ENCODE results near the gene SREBF1.

SREBF1 gene

GRCh38 chr17:17774009-17774881 is 62.5 kb downstream of the SREBF1 start:
- POLR2A ChIA-PET = interaction anchor here (0.9 to 1.2 kb wide), 3 partner anchors 27 to 80 kb away, joined by 4 to 5 read pairs (median 4); partner anchors contain the start of gene SREBF1
- TF ChIP-seq LEF1 (IDR thresholded peaks at IDR 0.05; ENCODE audit: borderline replicate concordance) (no peak), CTBP1 (IDR thresholded peaks at IDR 0.05; ENCODE audit: borderline replicate concordance) (no peak), PKNOX1 (IDR thresholded peaks at IDR 0.05) (no peak), FOXK2 (IDR thresholded peaks at IDR 0.05) (no peak), SP1 (IDR thresholded peaks at IDR 0.05) (no peak), ZNF384 (IDR thresholded peaks at IDR 0.05) (no peak), SUZ12 (IDR thresholded peaks at IDR 0.05) (no peak), L3MBTL2 (conservative IDR thresholded peaks at IDR 0.05) (no peak), TARDBP (IDR thresholded peaks at IDR 0.05) (no peak), FOXM1 (IDR thresholded peaks at IDR 0.05; ENCODE audit: borderline replicate concordance) (no peak)
- CTCF ChIA-PET = interaction anchor here (0.6 to 1.0 kb wide), 4 partner anchors 45 to 633 kb away, joined by 3 to 5 read pairs (median 3); no protein-coding TSS in a partner anchor
- no peak for DNase-seq (ENCODE audit: extremely low spot score)

DNA sequence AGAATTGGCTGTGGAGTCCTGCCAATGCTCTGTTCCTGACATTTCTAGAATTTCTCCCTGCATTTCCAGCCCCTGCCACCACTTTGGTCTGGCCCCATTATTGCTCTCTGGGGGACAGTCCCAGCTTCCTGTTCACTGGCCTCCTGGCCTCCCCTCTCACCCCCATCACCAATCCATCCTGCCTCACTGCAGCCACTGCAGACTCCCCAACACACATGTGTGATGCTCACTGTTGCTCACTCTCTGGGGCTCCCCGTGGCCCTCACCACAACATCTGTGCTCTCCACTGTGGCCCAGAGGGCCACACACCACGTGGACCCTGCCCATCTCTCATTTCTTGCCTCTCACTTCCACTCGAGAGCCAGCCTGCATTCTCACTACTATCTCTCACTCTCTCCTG is 64.6 kb downstream of the SREBF1 start:
- ChIA-PET CTCF (no interaction called here), POLR2A (no interaction called here)
- TF ChIP-seq SUZ12 (IDR thresholded peaks at IDR 0.05) = no peak
- TF ChIP-seq FOXA1 (IDR thresholded peaks at IDR 0.05) = no peak
- no peak for TF ChIP-seq CTBP1 (IDR thresholded peaks at IDR 0.05; ENCODE audit: borderline replicate concordance)
- TF ChIP-seq HDGF (IDR thresholded peaks at IDR 0.05; ENCODE audit: borderline replicate concordance) = no peak
- TF ChIP-seq PKNOX1 (IDR thresholded peaks at IDR 0.05) = no peak
- no peak for TF ChIP-seq FOXM1 (IDR thresholded peaks at IDR 0.05; ENCODE audit: borderline replicate concordance)
- no peak for TF ChIP-seq SP1 (IDR thresholded peaks at IDR 0.05)
- no peak for TF ChIP-seq FOXK2 (IDR thresholded peaks at IDR 0.05)
- TF ChIP-seq ELF4 (IDR thresholded peaks at IDR 0.05) = no peak
- TF ChIP-seq LEF1 (IDR thresholded peaks at IDR 0.05; ENCODE audit: borderline replicate concordance) = no peak
- TF ChIP-seq BHLHE40 (IDR thresholded peaks at IDR 0.05; ENCODE audit: borderline replicate concordance) = no peak
- no peak for TF ChIP-seq ZNF384 (IDR thresholded peaks at IDR 0.05)
- TF ChIP-seq L3MBTL2 (conservative IDR thresholded peaks at IDR 0.05) = no peak
- TF ChIP-seq NFRKB (IDR thresholded peaks at IDR 0.05) = no peak
- no peak for TF ChIP-seq TARDBP (IDR thresholded peaks at IDR 0.05)
- TF ChIP-seq ARNT (IDR thresholded peaks at IDR 0.05) = no peak
- DNase-seq (ENCODE audit: extremely low spot score) = no peak

GRCh38 chr17:17771498-17772201 is 65.1 kb downstream of the SREBF1 start:
- no peak for TF ChIP-seq FOXK2 (IDR thresholded peaks at IDR 0.05)
- no peak for TF ChIP-seq FOXM1 (IDR thresholded peaks at IDR 0.05; ENCODE audit: borderline replicate concordance)
- TF ChIP-seq FOXA1 (IDR thresholded peaks at IDR 0.05) = no peak
- no peak for TF ChIP-seq SP1 (IDR thresholded peaks at IDR 0.05)
- TF ChIP-seq NFRKB (IDR thresholded peaks at IDR 0.05) = no peak
- TF ChIP-seq ARNT (IDR thresholded peaks at IDR 0.05) = no peak
- no peak for TF ChIP-seq L3MBTL2 (conservative IDR thresholded peaks at IDR 0.05)
- TF ChIP-seq CTBP1 (IDR thresholded peaks at IDR 0.05; ENCODE audit: borderline replicate concordance) = no peak
- TF ChIP-seq PKNOX1 (IDR thresholded peaks at IDR 0.05) = no peak
- TF ChIP-seq TARDBP (IDR thresholded peaks at IDR 0.05) = no peak
- TF ChIP-seq HDGF (IDR thresholded peaks at IDR 0.05; ENCODE audit: borderline replicate concordance) = no peak
- CTCF ChIA-PET = interaction anchor here (0.5 kb wide), 1 partner anchor 175 kb away, joined by 4 read pairs; no protein-coding TSS in a partner anchor
- POLR2A ChIA-PET = interaction anchor here (0.7 kb wide), 1 partner anchor 65 kb away, joined by 3 read pairs; the partner anchor contains the start of gene SREBF1
- no peak for DNase-seq (ENCODE audit: extremely low spot score)

- ChIA-PET CTCF (no interaction called here), POLR2A (no interaction called here)
Observed at GRCh38 chr17:17770632-17771044, 66.1 kb downstream of the SREBF1 start.

More at GRCh38 chr17:17770632-17771044, 66.1 kb downstream of the SREBF1 start:
- no peak for DNase-seq (ENCODE audit: extremely low spot score)
- no peak for TF ChIP-seq ARNT (IDR thresholded peaks at IDR 0.05)
- TF ChIP-seq L3MBTL2 (conservative IDR thresholded peaks at IDR 0.05) = no peak
- no peak for TF ChIP-seq PKNOX1 (IDR thresholded peaks at IDR 0.05)
- TF ChIP-seq FOXA1 (IDR thresholded peaks at IDR 0.05) = no peak
- TF ChIP-seq LEF1 (IDR thresholded peaks at IDR 0.05; ENCODE audit: borderline replicate concordance) = no peak
- no peak for TF ChIP-seq ELF4 (IDR thresholded peaks at IDR 0.05)
- no peak for TF ChIP-seq ZNF384 (IDR thresholded peaks at IDR 0.05)
- no peak for TF ChIP-seq FOXM1 (IDR thresholded peaks at IDR 0.05; ENCODE audit: borderline replicate concordance)
- no peak for TF ChIP-seq CTBP1 (IDR thresholded peaks at IDR 0.05; ENCODE audit: borderline replicate concordance)
- TF ChIP-seq SP1 (IDR thresholded peaks at IDR 0.05) = no peak
- TF ChIP-seq FOXK2 (IDR thresholded peaks at IDR 0.05) = no peak
- TF ChIP-seq BHLHE40 (IDR thresholded peaks at IDR 0.05; ENCODE audit: borderline replicate concordance) = no peak
- TF ChIP-seq SUZ12 (IDR thresholded peaks at IDR 0.05) = no peak
- no peak for TF ChIP-seq TARDBP (IDR thresholded peaks at IDR 0.05)
